ENCODE measurements around the gene SLC35F6. TPM values are rescaled to one million over a fixed set of nuclear protein-coding genes. Genes with fewer than 3 reads are reported as not detected.

The SLC35F6 gene
- total RNA-seq, 1 donor: 30.3 TPM

DNA sequence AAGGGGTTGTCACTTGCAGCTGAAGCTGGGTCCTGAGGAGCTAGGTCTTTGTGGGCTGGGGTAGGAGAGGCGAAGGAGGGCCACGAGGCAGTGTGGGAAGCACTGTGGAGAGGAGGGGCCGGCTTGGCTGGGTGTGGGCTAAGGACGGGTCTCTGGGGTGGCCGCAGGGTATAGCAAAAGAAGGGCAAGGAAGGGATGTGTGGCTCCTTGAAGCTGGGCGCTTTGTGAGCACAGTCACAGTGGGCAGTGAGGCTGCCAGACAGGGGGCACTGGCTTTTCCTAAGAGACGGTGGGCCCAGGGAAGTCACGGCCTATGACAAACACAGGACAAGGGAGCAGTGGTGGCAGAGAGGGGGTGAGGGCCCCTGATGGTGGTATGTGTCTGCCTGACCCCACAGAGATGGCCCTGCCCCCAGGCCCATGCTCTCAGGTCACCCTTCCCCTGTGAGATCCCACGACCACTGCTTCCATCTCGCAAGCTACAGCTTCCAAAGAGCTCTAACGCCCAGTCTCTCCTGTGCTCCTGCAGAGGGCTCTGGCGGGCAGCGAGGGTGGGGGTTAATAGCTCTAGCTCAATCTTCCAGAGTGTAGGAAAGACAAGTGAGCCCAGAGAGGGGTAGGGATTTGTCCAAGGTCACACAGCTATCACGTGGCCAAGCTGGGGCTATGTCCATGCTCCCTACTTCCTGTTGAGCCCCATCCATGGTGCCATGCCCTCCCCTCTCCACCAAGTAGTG lies 39.1 kb upstream of the SLC35F6 start:
- Histone ChIP-seq H3K27me3 (ENCODE audit: insufficient read depth, low read length) (no peaks in the 10 kb centered on the region), H3K9me3 (ENCODE audit: low read depth, low read length) (no peaks in the 10 kb centered on the region), H3K4me1 (ENCODE audit: insufficient read depth, low read length) (no peaks in the 10 kb centered on the region), H3K4me3 (ENCODE audit: low read length) (no peak overlapping the region)

DNA sequence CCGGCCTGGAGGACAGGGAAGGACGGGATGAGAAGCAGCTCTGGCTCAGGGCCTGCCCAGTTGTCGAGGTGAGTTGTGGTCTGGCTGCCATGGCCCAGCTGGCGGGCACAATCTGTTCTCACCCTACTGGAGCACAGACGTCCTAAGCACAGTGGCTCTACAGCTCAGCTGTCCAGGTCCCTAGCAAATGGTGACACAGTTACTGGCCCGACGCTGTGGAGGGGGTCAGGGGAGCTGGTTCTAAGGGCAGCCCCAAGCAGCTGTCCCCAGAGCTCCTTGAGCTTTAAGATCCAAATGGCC lies 38.6 kb upstream of the SLC35F6 start:
- H3K4me3 ChIP-seq (ENCODE audit: low read length): no peak overlapping the region
- no peaks in the 10 kb centered on the region for H3K27me3 ChIP-seq (ENCODE audit: insufficient read depth, low read length)
- H3K4me1 ChIP-seq (ENCODE audit: insufficient read depth, low read length): no peaks in the 10 kb centered on the region
- H3K9me3 ChIP-seq (ENCODE audit: low read depth, low read length): no peaks in the 10 kb centered on the region

DNA sequence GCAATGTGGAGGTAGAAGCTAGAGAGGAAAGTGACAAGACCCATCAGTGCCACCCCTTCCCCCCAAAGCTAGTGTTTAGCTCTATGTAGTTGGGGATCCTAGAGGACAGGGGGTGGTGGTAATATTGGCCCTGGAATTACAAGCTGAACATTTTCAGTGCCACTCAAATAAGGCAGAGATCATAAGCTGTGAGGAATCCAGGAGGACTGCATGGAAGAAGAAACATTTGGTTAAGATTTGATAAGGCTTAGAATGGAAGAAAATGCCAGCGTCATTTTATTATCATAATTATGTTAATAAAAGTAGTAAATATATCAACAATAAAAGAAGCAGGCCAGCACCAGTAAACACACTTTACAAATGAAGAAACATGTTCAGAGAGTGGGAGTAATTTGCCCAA lies 37.9 kb upstream of the SLC35F6 start:
- no peaks in the 10 kb centered on the region for H3K4me1 ChIP-seq (ENCODE audit: insufficient read depth, low read length)
- H3K9me3 ChIP-seq (ENCODE audit: low read depth, low read length): no peaks in the 10 kb centered on the region
- H3K27me3 ChIP-seq (ENCODE audit: insufficient read depth, low read length): no peaks in the 10 kb centered on the region
- H3K4me3 ChIP-seq (ENCODE audit: low read length): no peak overlapping the region

DNA sequence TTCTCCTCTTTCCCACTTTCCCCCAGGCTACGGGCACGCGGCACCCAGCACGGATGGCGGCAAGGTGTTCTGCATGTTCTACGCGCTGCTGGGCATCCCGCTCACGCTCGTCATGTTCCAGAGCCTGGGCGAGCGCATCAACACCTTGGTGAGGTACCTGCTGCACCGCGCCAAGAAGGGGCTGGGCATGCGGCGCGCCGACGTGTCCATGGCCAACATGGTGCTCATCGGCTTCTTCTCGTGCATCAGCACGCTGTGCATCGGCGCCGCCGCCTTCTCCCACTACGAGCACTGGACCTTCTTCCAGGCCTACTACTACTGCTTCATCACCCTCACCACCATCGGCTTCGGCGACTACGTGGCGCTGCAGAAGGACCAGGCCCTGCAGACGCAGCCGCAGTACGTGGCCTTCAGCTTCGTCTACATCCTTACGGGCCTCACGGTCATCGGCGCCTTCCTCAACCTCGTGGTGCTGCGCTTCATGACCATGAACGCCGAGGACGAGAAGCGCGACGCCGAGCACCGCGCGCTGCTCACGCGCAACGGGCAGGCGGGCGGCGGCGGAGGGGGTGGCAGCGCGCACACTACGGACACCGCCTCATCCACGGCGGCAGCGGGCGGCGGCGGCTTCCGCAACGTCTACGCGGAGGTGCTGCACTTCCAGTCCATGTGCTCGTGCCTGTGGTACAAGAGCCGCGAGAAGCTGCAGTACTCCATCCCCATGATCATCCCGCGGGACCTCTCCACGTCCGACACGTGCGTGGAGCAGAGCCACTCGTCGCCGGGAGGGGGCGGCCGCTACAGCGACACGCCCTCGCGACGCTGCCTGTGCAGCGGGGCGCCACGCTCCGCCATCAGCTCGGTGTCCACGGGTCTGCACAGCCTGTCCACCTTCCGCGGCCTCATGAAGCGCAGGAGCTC lies 36.2 kb upstream of the SLC35F6 start:
- no peaks in the 10 kb centered on the region for H3K4me1 ChIP-seq (ENCODE audit: insufficient read depth, low read length)
- no peak overlapping the region for H3K4me3 ChIP-seq (ENCODE audit: low read length)
- no peaks in the 10 kb centered on the region for H3K27me3 ChIP-seq (ENCODE audit: insufficient read depth, low read length)
- no peaks in the 10 kb centered on the region for H3K9me3 ChIP-seq (ENCODE audit: low read depth, low read length)

DNA sequence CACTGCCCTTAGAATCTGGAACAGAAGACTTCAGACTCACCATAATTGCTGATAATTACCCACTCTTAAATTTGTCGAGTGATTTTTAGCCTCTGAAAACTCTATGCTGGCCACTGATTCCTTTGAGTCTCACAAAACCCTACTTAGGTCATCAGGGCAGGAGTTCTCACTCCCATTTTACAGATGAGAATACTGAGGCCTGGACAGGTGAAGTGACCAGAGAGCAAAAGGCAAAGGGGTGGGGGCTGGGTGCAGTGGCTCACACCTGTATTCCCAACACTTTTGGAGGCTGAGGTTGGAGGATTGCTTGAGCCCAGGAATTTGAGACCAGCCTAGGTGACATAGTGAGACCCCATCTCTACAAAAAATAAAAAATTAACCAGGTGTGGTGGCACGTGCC lies 34.8 kb upstream of the SLC35F6 start:
- Histone ChIP-seq H3K9me3 (ENCODE audit: low read depth, low read length) (no peaks in the 10 kb centered on the region), H3K27me3 (ENCODE audit: insufficient read depth, low read length) (no peaks in the 10 kb centered on the region), H3K4me1 (ENCODE audit: insufficient read depth, low read length) (no peaks in the 10 kb centered on the region), H3K4me3 (ENCODE audit: low read length) (no peak overlapping the region)

DNA sequence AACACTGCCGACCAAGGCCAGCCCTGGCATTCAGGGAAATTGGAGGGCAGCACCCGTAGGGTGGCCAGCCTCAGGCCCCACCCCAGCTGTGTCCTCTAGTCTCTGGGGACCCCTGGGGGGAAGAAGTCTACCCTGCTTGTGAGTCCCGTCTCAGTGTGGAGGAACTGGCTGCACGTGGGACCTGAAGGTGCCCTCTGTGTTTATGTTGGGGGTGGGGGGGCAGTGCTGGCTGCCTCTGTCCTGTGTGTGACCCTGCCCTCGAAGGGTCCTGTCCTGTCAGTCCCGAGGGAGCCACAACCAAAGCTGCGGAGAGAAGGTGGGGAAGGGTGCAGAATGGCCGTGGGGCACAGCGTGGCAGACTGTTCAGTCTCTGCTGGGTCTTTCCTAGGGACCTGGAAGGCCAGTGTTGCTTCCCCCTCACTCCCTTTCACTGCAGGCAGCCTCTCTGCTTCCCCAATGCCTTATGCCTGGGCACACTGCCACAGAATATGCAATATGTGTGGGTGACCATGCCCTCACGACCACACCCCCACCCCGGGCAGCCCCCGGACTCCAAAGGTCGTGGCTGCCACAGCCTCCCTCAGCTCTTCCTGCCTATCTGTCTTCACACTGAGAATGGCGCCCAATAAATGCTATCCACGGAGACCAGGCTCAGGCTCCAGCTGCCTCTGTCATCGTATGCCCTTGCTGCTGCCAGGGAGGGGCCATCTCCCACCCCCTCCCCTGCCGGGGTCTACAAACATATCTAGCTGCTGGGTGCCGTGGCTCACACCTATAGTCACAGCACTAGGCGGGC lies 33.3 kb upstream of the SLC35F6 start:
- Histone ChIP-seq H3K27me3 (ENCODE audit: insufficient read depth, low read length) (no peaks in the 10 kb centered on the region), H3K4me1 (ENCODE audit: insufficient read depth, low read length) (no peaks in the 10 kb centered on the region), H3K4me3 (ENCODE audit: low read length) (no peak overlapping the region), H3K9me3 (ENCODE audit: low read depth, low read length) (no peaks in the 10 kb centered on the region)

DNA sequence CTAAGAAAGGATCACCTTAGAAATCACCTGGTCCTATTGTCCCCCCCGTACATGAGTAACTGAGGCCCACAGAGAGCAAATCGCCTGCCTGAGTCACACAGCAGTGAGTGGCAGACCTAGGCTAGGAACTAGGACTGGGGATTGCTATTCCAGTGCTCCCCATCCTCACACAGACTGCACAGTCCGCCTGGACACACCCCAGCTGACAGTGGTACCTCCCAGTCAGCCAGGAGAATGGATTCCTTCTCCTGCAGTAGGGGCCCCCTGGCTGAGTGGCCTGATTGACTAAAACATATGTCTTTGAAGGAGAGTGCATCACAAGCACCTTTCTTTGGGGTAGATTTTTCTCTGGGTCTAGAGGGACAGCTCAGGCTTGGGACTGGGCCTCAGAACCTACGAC lies 32.4 kb upstream of the SLC35F6 start:
- Histone ChIP-seq H3K27me3 (ENCODE audit: insufficient read depth, low read length) (no peaks in the 10 kb centered on the region), H3K9me3 (ENCODE audit: low read depth, low read length) (no peaks in the 10 kb centered on the region), H3K4me1 (ENCODE audit: insufficient read depth, low read length) (no peaks in the 10 kb centered on the region), H3K4me3 (ENCODE audit: low read length) (no peak overlapping the region)

DNA sequence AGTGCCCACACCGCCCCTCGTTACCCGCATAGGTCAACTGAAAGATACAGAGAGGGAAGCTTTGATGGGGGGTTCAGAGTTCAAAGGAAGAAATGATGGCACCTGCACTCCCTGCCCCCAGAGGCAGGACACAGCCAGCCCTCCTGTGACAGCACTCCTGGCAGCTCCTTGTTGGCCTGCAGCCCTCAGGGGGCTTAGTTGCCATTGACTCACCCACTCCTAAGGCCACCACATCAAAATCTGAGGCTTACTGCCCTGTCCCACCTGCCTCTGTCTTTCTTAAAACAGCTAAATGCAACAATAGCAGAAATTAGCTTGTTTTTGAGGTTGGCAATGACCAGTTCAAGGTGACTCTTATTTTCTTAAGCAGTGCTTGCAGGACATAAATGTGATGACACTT lies 31.6 kb upstream of the SLC35F6 start:
- no peaks in the 10 kb centered on the region for H3K27me3 ChIP-seq (ENCODE audit: insufficient read depth, low read length)
- H3K9me3 ChIP-seq (ENCODE audit: low read depth, low read length): no peaks in the 10 kb centered on the region
- H3K4me3 ChIP-seq (ENCODE audit: low read length): no peak overlapping the region
- H3K4me1 ChIP-seq (ENCODE audit: insufficient read depth, low read length): no peaks in the 10 kb centered on the region

DNA sequence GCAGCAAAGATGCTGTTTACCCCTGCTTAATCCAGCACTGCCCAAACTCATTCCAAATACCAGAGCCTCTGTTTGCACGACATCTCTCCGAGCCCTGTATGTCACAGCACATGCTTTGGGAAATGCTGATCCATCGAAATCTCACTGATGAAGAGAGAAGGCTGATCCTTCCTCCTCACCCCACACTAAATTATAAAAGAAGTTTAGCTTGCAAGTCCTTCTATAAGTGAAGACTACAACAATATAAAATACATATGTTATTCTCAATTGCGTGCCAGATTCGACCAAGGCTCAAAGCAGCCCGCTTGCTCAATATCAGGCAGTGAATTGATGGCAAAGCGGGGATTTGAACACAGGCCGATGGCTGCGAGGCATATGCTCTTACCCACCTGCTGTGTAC lies 30.7 kb upstream of the SLC35F6 start:
- Histone ChIP-seq H3K4me3 (ENCODE audit: low read length) (no peak overlapping the region), H3K9me3 (ENCODE audit: low read depth, low read length) (no peaks in the 10 kb centered on the region), H3K27me3 (ENCODE audit: insufficient read depth, low read length) (no peaks in the 10 kb centered on the region), H3K4me1 (ENCODE audit: insufficient read depth, low read length) (no peaks in the 10 kb centered on the region)

DNA sequence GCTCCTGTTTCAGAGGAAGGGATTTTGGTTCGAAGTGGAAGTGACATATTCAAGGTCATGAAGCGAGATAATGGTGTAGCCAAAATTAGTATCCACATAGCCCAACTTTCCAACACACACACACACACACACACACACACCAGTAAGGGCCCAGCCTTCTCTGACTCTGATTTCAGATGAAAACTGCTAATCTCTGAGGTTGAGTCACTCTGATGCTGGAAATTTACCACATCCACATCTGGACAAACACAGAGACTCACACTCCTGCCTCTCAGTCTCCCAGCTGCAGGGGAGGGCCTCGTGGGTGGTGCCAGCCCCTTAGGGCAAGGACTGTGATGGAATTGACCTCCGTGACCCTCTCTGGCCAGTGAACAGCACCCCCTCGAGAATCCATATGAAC lies 29.0 kb upstream of the SLC35F6 start:
- no peaks in the 10 kb centered on the region for H3K27me3 ChIP-seq (ENCODE audit: insufficient read depth, low read length)
- H3K9me3 ChIP-seq (ENCODE audit: low read depth, low read length): no peaks in the 10 kb centered on the region
- H3K4me3 ChIP-seq (ENCODE audit: low read length): no peak overlapping the region
- no peaks in the 10 kb centered on the region for H3K4me1 ChIP-seq (ENCODE audit: insufficient read depth, low read length)

DNA sequence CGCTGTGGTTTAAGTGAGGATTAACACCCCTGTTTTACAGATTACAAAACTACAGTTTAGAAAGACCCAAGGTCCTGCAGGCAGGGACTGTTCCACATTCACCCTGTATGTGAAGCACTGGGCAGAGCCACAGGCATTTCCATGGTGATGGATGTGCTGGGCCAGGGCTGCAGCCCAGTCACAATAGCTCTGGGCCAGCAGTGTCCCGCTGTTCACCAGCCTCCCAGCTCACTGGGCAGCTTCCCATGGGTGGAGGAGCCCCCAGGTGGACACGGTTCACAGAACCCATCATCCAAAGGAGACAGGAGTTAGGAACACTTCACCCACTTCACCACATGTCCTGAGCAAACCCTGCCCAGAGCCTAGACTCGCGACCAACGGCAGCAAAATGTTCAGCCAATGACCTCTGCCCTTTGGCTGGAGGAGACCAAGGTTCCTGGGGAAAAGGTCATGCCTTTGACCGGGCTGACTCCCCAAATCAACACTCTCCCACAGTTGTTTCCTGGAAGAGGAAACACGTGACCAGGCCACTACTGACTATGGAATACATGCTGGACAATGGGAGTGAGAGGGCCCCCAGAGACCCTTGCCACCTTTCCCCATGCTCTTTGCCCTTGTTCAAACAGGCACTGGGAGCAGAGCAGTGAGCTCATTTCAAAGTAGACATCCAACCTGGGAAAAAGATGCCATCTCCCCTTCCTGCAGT lies 28.0 kb upstream of the SLC35F6 start:
- no peaks in the 10 kb centered on the region for H3K4me1 ChIP-seq (ENCODE audit: insufficient read depth, low read length)
- H3K4me3 ChIP-seq (ENCODE audit: low read length): no peak overlapping the region
- H3K27me3 ChIP-seq (ENCODE audit: insufficient read depth, low read length): no peaks in the 10 kb centered on the region
- H3K9me3 ChIP-seq (ENCODE audit: low read depth, low read length): no peaks in the 10 kb centered on the region

DNA sequence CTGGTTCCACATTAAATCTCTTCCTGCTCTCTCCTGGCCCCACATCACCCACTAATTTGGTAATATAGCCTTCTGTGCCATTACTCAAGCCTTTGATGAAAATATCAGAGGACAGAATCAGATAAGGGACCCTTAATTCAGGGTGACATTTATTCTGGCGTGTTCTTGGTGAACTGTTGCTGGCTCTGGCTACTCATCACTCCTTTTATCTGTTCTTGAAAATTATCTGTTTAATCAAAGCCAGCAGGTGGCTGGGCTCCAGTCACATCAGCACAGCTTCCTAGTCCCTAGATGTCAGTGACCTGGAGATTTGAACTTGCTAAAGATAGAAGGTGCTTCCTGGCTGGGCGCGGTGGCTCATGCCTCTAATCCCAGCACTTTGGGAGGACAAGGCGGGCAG lies 26.9 kb upstream of the SLC35F6 start:
- H3K27me3 ChIP-seq (ENCODE audit: insufficient read depth, low read length): no peaks in the 10 kb centered on the region
- no peak overlapping the region for H3K4me3 ChIP-seq (ENCODE audit: low read length)
- H3K4me1 ChIP-seq (ENCODE audit: insufficient read depth, low read length): no peaks in the 10 kb centered on the region

DNA sequence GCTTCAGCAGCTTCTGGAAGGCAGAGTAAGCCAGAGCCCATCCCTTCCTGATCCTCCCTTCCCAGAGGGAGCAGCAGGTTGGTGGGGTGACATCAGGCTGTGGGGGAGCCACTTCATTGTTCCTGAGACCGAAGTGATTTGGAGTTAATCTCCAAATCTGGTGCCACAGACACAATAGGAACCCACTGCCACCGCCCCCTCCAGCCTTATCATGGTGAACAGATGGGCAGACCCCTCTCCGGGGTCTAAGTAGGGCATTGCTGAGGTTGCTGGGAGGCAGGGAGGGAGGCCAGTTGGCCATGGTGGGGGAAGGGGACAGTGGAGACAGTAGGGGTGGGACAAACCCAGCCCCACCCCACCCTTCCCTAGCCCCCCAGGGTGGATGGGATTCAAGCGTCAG lies 25.6 kb upstream of the SLC35F6 start:
- no peaks in the 10 kb centered on the region for H3K9me3 ChIP-seq (ENCODE audit: low read depth, low read length)
- H3K4me3 ChIP-seq (ENCODE audit: low read length): no peak overlapping the region
- no peaks in the 10 kb centered on the region for H3K4me1 ChIP-seq (ENCODE audit: insufficient read depth, low read length)
- no peaks in the 10 kb centered on the region for H3K27me3 ChIP-seq (ENCODE audit: insufficient read depth, low read length)

More for the DNA sequence above, 26.9 kb upstream of the SLC35F6 start:
- H3K9me3 ChIP-seq (ENCODE audit: low read depth, low read length): no peaks in the 10 kb centered on the region

DNA sequence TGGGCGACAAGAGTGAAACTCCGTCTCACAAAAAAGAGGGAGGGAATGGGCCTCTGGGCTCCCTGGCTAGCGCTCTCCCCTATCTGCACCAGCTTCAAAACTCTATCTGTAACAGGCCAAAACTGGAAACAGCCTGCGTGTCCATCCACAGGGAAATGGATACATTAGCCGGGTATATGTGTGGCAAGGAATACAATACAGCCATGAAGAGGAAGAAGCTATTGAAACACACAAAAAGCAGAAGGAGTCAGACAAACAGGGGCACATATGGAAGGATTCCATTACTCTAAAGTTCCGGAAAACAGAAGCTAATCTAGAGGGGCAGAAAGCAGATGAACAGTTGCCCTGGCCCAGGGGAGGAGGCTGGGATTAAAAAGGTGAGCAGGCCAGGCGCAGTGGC lies 24.6 kb upstream of the SLC35F6 start:
- no peaks in the 10 kb centered on the region for H3K27me3 ChIP-seq (ENCODE audit: insufficient read depth, low read length)
- H3K4me1 ChIP-seq (ENCODE audit: insufficient read depth, low read length): no peaks in the 10 kb centered on the region
- H3K9me3 ChIP-seq (ENCODE audit: low read depth, low read length): no peaks in the 10 kb centered on the region
- H3K4me3 ChIP-seq (ENCODE audit: low read length): no peak overlapping the region

DNA sequence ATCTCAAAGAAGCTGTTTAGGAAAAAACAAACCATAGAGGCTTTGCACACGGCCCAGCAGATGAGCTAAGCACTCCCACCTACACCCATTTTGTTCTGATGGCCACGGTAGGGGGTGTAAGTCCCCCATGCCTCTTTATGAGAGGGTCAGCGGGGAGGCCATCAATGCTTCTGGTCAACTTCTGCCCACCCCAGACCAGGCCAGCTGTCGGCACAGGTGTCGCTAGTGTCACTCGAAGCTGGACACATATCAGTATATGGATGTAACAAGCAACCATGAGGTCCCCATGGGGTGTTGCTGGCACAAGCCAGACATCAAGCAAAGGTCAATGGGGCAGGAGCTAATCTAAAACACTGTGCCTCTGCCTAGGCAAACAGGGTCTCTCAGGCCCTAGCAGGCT lies 23.7 kb upstream of the SLC35F6 start:
- H3K4me1 ChIP-seq (ENCODE audit: insufficient read depth, low read length): no peaks in the 10 kb centered on the region
- H3K27me3 ChIP-seq (ENCODE audit: insufficient read depth, low read length): no peaks in the 10 kb centered on the region
- H3K4me3 ChIP-seq (ENCODE audit: low read length): no peak overlapping the region
- H3K9me3 ChIP-seq (ENCODE audit: low read depth, low read length): no peaks in the 10 kb centered on the region
